Endodermal cell (in vitro differentiated cells): ENCODE measurements around the gene CNTNAP4. TPM values are rescaled to one million over a fixed set of nuclear protein-coding genes. Genes with fewer than 3 reads are reported as not detected.

Experiments used
- DNase-seq: peaks from one replicate; pipeline ENCODE4 v3.0.0-alpha.2; 2017
- H3K27ac ChIP-seq: 2 replicates; pipeline ENCODE4 v1.5.1; 2013; ENCODE audit warnings: mild to moderate bottlenecking, low read depth, low read length, moderate library complexity
- H3K27me3 ChIP-seq: 2 replicates; pipeline ENCODE4 v1.6.1; 2013; ENCODE audit warnings: mild to moderate bottlenecking, low read length, moderate library complexity; ENCODE audit not compliant: insufficient read depth, control insufficient read depth, poor library complexity, severe bottlenecking
- H3K36me3 ChIP-seq: 2 replicates; pipeline ENCODE4 v1.7.0; 2013; ENCODE audit warnings: mild to moderate bottlenecking, low read length, moderate library complexity; ENCODE audit not compliant: control insufficient read depth, insufficient read depth
- H3K4me1 ChIP-seq: one replicate; pipeline ENCODE4 v1.7.0; 2013; ENCODE audit warnings: low read length; ENCODE audit not compliant: control insufficient read depth, insufficient read depth
- H3K4me3 ChIP-seq: 2 replicates; pipeline ENCODE4 v1.5.1; 2013; ENCODE audit warnings: mild to moderate bottlenecking, low read length, moderate library complexity
- H3K9ac ChIP-seq: 2 replicates; pipeline ENCODE4 v1.6.1; 2013; ENCODE audit warnings: mild to moderate bottlenecking, low read length, moderate library complexity; ENCODE audit not compliant: poor library complexity, severe bottlenecking; ENCODE audit errors: extremely low read depth
- H3K9me3 ChIP-seq: 2 replicates; pipeline ENCODE4 v1.6.1; 2013; ENCODE audit warnings: mild to moderate bottlenecking, low read length, moderate library complexity; ENCODE audit not compliant: control insufficient read depth
- H3K27ac Mint-ChIP-seq: 2 replicates; pipeline ENCODE4 v1.8.0; 2020; ENCODE audit warnings: mixed read lengths
- H3K27me3 Mint-ChIP-seq: 2 replicates; pipeline ENCODE4 v1.8.0; 2021; ENCODE audit warnings: mild to moderate bottlenecking, mixed read lengths; ENCODE audit not compliant: insufficient read depth
- H3K36me3 Mint-ChIP-seq: 2 replicates; pipeline ENCODE4 v1.8.0; 2020; ENCODE audit warnings: low read depth, mixed read lengths
- H3K4me1 Mint-ChIP-seq: 2 replicates; pipeline ENCODE4 v1.8.0; 2020; ENCODE audit warnings: mixed read lengths
- H3K4me3 Mint-ChIP-seq: 2 replicates; pipeline ENCODE4 v1.8.0; 2020; ENCODE audit warnings: mild to moderate bottlenecking, moderate library complexity, mixed read lengths
- H3K9me3 Mint-ChIP-seq: 2 replicates; pipeline ENCODE4 v1.8.0; 2020; ENCODE audit warnings: mild to moderate bottlenecking, mixed read lengths
- WGBS, 2 experiments: methylation state at CpG; one replicate each; pipeline versions ENCODE4 v1.1.5 to v1.1.7; 2013; ENCODE audit warnings: missing lambda C conversion rate in 2 of 2, mixed read lengths in 1 of 2; ENCODE audit not compliant: insufficient coverage in 1 of 2, insufficient read length in 1 of 2; 5-methylcytosine and 5-hydroxymethylcytosine counted together
- total RNA-seq, 2 donors: library from RNA; stranded (reverse); fragmentation: NEBNext Ultra II Directional in 1 of 2; extraction: Animal tissue kit (Norgen Biotek cat#: 25700) in 1 of 2; gene quantifications; 2 replicates in 1 of 2; 3 replicates in 1 of 2; pipeline ENCODE4 v1.2.1, GENCODE V29; 2021
- TF ChIP-seq, protein P1 (sequence below): fragments of 200-600 bp; sonication (generic); conservative IDR thresholded peaks from 2 replicates; pipeline ENCODE4 v1.5.0; 2021; ENCODE audit warnings: antibody characterized with exemption, mild to moderate bottlenecking

The CNTNAP4 gene
- total RNA-seq, 2 donors from 2014 or later, result 0.24 to 0.55 TPM

- Histone ChIP-seq H3K36me3 (no peaks in the 10 kb centered on the region), H3K4me1 (no peaks in the 10 kb centered on the region), H3K9me3 (no peaks in the 10 kb centered on the region), H3K4me3 (no peak overlapping the region), H3K27me3 (no peaks in the 10 kb centered on the region), H3K27ac (no peak overlapping the region), H3K9ac (no peak overlapping the region)
- Mint-ChIP-seq H3K4me3 (no peak overlapping the region), H3K9me3 (no peaks in the 10 kb centered on the region), H3K27ac (no peak overlapping the region), H3K4me1 (no peaks in the 10 kb centered on the region), H3K36me3 (no peaks in the 10 kb centered on the region), H3K27me3 (peaks cover 24% of the 10 kb centered on the region)
- TF ChIP-seq, protein P1, sequence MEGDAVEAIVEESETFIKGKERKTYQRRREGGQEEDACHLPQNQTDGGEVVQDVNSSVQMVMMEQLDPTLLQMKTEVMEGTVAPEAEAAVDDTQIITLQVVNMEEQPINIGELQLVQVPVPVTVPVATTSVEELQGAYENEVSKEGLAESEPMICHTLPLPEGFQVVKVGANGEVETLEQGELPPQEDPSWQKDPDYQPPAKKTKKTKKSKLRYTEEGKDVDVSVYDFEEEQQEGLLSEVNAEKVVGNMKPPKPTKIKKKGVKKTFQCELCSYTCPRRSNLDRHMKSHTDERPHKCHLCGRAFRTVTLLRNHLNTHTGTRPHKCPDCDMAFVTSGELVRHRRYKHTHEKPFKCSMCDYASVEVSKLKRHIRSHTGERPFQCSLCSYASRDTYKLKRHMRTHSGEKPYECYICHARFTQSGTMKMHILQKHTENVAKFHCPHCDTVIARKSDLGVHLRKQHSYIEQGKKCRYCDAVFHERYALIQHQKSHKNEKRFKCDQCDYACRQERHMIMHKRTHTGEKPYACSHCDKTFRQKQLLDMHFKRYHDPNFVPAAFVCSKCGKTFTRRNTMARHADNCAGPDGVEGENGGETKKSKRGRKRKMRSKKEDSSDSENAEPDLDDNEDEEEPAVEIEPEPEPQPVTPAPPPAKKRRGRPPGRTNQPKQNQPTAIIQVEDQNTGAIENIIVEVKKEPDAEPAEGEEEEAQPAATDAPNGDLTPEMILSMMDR, result no peak
- WGBS, 2 experiments, result 92 to 100% methylated on average over 2 of the region's 2 CpGs
- no peak for DNase-seq
These were observed 181.9 kb downstream of the CNTNAP4 start for GRCh38 chr16:76459111-76459510.

DNA sequence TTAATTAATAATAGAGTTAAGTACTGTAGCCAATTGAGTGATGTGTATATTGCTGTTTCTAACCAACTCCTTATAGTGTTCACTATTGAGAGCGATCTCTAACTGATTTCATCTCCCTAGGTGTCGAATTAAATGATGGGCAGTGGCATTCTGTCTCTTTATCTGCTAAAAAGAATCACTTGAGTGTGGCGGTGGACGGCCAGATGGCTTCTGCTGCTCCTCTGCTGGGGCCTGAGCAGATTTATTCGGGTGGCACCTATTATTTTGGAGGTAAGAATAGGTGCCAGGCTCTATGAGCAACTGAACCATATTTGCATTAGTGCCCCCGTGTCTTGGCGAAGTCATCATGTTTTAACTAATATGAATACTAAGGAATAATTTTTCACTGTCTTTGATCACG, 184.6 kb downstream of the CNTNAP4 start:
- no peaks in the 10 kb centered on the region for H3K36me3 ChIP-seq
- no peak for DNase-seq
- Mint-ChIP-seq H3K27me3 (peaks cover 43% of the 10 kb centered on the region), H3K27ac (no peak overlapping the region), H3K9me3 (no peaks in the 10 kb centered on the region), H3K36me3 (no peaks in the 10 kb centered on the region), H3K4me1 (no peaks in the 10 kb centered on the region), H3K4me3 (no peak overlapping the region)
- no peaks in the 10 kb centered on the region for H3K27me3 ChIP-seq
- no peaks in the 10 kb centered on the region for H3K9me3 ChIP-seq
- TF ChIP-seq, protein P1, result no peak
- no peak overlapping the region for H3K9ac ChIP-seq
- H3K4me1 ChIP-seq, result no peaks in the 10 kb centered on the region
- no peak overlapping the region for H3K27ac ChIP-seq
- H3K4me3 ChIP-seq, result no peak overlapping the region
- WGBS, 2 experiments, result 83 to 84% methylated on average over 6 to 8 of the region's 8 CpGs

DNA sequence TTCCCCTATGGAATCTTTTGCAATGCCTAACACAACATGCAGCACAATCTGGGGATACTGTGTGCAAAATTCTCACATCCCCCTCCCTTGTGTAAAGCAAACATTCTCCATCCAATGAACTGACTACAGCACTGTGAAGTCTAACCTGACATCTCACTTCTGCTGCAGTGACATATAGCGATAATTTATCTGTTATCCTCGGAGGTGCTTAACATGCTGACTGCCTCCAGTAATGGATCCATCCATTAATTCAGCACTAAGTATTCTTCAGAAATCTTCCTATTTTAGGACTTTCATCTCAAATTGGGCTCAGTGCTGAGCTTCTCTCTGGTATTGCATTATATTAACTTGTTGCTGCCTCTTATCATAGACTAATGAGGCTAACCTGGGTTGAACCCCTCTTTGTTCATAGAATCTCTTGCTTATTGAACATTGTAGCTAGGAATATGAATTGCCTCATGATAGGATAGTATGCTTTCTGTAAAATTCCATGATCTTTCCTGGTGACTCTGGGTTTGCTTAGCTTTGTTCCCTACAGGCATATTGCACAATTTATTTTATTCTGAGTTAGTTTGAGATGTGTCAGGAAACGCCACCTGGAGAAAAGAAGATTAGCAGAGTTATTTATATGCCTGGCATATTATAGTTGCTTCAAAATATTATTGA, 187.9 kb downstream of the CNTNAP4 start:
- 94 to 100% methylated on average over 2 to 3 of the region's 3 CpGs for WGBS, 2 experiments
- Histone ChIP-seq H3K4me1 (no peaks in the 10 kb centered on the region), H3K27ac (no peak overlapping the region)

More for the DNA sequence above, 187.9 kb downstream of the CNTNAP4 start:
- H3K4me3 ChIP-seq, result no peak overlapping the region
- no peaks in the 10 kb centered on the region for H3K27me3 ChIP-seq
- H3K36me3 ChIP-seq, result no peaks in the 10 kb centered on the region
- Mint-ChIP-seq H3K27me3 (peaks cover 73% of the 10 kb centered on the region), H3K4me1 (no peaks in the 10 kb centered on the region), H3K36me3 (no peaks in the 10 kb centered on the region), H3K4me3 (no peak overlapping the region), H3K9me3 (no peaks in the 10 kb centered on the region), H3K27ac (no peak overlapping the region)
- DNase-seq, result no peak
- TF ChIP-seq, protein P1, result no peak
- no peaks in the 10 kb centered on the region for H3K9me3 ChIP-seq
- H3K9ac ChIP-seq, result no peak overlapping the region
